Activated T-cell treated with anti-CD3 and anti-CD28 coated beads, Interleukin-2, amount 50 U/mL, for 72 hours (primary cell): ENCODE results near the gene VWA3B. TPM values are rescaled to one million over a fixed set of nuclear protein-coding genes. Genes with fewer than 3 reads are reported as not detected.
"Not testable (repeated sequence)": the region's sequence is repeated elsewhere in the genome, so short reads cannot be mapped to it uniquely, and the experiment has no call there.

Experiments
- ATAC-seq, 2 donors: fragments of 150-1000 bp; cut with Tn5 transposase; replicated peaks in 1 of 2; 2 replicates each; pipeline ENCODE4 v1.10.0; 2021; ENCODE audit warnings: moderate library complexity in 2 of 2, mild to moderate bottlenecking in 1 of 2
- DNase-seq, 2 donors: peaks; one replicate each; pipeline ENCODE4 v3.0.0; 2021 to 2022; ENCODE audit warnings: mixed read lengths in 1 of 2
- H3K27ac Mint-ChIP-seq: one replicate; pipeline ENCODE4 v1.8.0; 2022; ENCODE audit warnings: mild to moderate bottlenecking, moderate library complexity, mixed read lengths
- H3K27me3 Mint-ChIP-seq: one replicate; pipeline ENCODE4 v1.8.0; 2022; ENCODE audit warnings: low read depth, mixed read lengths
- H3K36me3 Mint-ChIP-seq, 2 donors: one replicate each; pipeline ENCODE4 v1.8.0; 2022; ENCODE audit warnings: mixed read lengths in 2 of 2, mild to moderate bottlenecking in 1 of 2; ENCODE audit not compliant: insufficient read depth in 2 of 2
- H3K4me1 Mint-ChIP-seq: one replicate; pipeline ENCODE4 v1.8.0; 2022; ENCODE audit warnings: low read depth, mixed read lengths
- H3K4me3 Mint-ChIP-seq, 2 donors: one replicate each; pipeline ENCODE4 v1.8.0; 2022; ENCODE audit warnings: mild to moderate bottlenecking in 2 of 2, mixed read lengths in 2 of 2, moderate library complexity in 2 of 2
- H3K9me3 Mint-ChIP-seq, 2 donors: one replicate each; pipeline ENCODE4 v1.8.0; 2022; ENCODE audit warnings: mixed read lengths in 2 of 2
- total RNA-seq, 2 donors: library from RNA; stranded (reverse); gene quantifications; one replicate each; pipeline ENCODE4 v1.2.3, GENCODE V29; 2022

The VWA3B gene
- total RNA-seq, 2 donors from 2014 or later = 0.19 to 0.21 TPM

- ATAC-seq (no peak), DNase-seq (no peak)
- H3K27me3 Mint-ChIP-seq = peaks cover 42% of the 10 kb centered on the region
- H3K36me3 Mint-ChIP-seq = no peaks in the 10 kb centered on the region
- no peaks in the 10 kb centered on the region for H3K9me3 Mint-ChIP-seq
- no peak overlapping the region for H3K27ac Mint-ChIP-seq
- H3K4me3 Mint-ChIP-seq = no peak overlapping the region
- no peaks in the 10 kb centered on the region for H3K4me1 Mint-ChIP-seq
Observed at GRCh38 chr2:98308532-98308931, 221.6 kb downstream of the VWA3B start.

- Mint-ChIP-seq H3K9me3 (no peaks in the 10 kb centered on the region), H3K27ac (no peak overlapping the region), H3K27me3 (peaks cover 43% of the 10 kb centered on the region), H3K36me3 (no peaks in the 10 kb centered on the region), H3K4me3 (no peak overlapping the region), H3K4me1 (no peaks in the 10 kb centered on the region)
- ATAC-seq (no peak), DNase-seq (no peak)
Observed at GRCh38 chr2:98309580-98309979, 222.6 kb downstream of the VWA3B start.

- no peak for DNase-seq
- H3K4me3 Mint-ChIP-seq = no peak overlapping the region
- no peak for ATAC-seq
- no peaks in the 10 kb centered on the region for H3K36me3 Mint-ChIP-seq
- H3K27ac Mint-ChIP-seq = no peak overlapping the region
- peaks cover 39% of the 10 kb centered on the region for H3K27me3 Mint-ChIP-seq
- H3K9me3 Mint-ChIP-seq = no peaks in the 10 kb centered on the region
- H3K4me1 Mint-ChIP-seq = no peaks in the 10 kb centered on the region
Observed at GRCh38 chr2:98310010-98310409, 223.0 kb downstream of the VWA3B start.

- no peaks in the 10 kb centered on the region for H3K4me1 Mint-ChIP-seq
- ATAC-seq = no peak
- no peak for DNase-seq
- no peak overlapping the region for H3K4me3 Mint-ChIP-seq
- no peak overlapping the region for H3K27ac Mint-ChIP-seq
- H3K9me3 Mint-ChIP-seq = no peaks in the 10 kb centered on the region
- H3K36me3 Mint-ChIP-seq = no peaks in the 10 kb centered on the region
- peaks cover 28% of the 10 kb centered on the region for H3K27me3 Mint-ChIP-seq
Observed at GRCh38 chr2:98311090-98311489, 224.1 kb downstream of the VWA3B start.

- ATAC-seq (no peak), DNase-seq (peak in 1 of 2 donors; percentile 16)
- H3K36me3 Mint-ChIP-seq = no peaks in the 10 kb centered on the region
- no peak overlapping the region for H3K4me3 Mint-ChIP-seq
- H3K9me3 Mint-ChIP-seq = no peaks in the 10 kb centered on the region
- no peaks in the 10 kb centered on the region for H3K4me1 Mint-ChIP-seq
- peaks cover 27% of the 10 kb centered on the region for H3K27me3 Mint-ChIP-seq
- H3K27ac Mint-ChIP-seq = no peak overlapping the region
Observed at GRCh38 chr2:98311771-98312545, 225.0 kb downstream of the VWA3B start.

- H3K9me3 Mint-ChIP-seq = no peaks in the 10 kb centered on the region
- no peak overlapping the region for H3K4me3 Mint-ChIP-seq
- H3K27ac Mint-ChIP-seq = no peak overlapping the region
- no peaks in the 10 kb centered on the region for H3K4me1 Mint-ChIP-seq
- DNase-seq = no peak
- no peak for ATAC-seq
- H3K27me3 Mint-ChIP-seq = peaks cover 22% of the 10 kb centered on the region
- H3K36me3 Mint-ChIP-seq = no peaks in the 10 kb centered on the region
Observed at GRCh38 chr2:98313492-98314250, 226.7 kb downstream of the VWA3B start.

GRCh38 chr2:98314251-98314650 lies 227.3 kb downstream of the VWA3B start:
- H3K4me1 Mint-ChIP-seq = no peaks in the 10 kb centered on the region
- H3K9me3 Mint-ChIP-seq = no peaks in the 10 kb centered on the region
- no peak overlapping the region for H3K4me3 Mint-ChIP-seq
- ATAC-seq (no peak), DNase-seq (no peak)
- H3K36me3 Mint-ChIP-seq = no peaks in the 10 kb centered on the region
- H3K27me3 Mint-ChIP-seq = peaks cover 22% of the 10 kb centered on the region
- no peak overlapping the region for H3K27ac Mint-ChIP-seq

GRCh38 chr2:98315957-98316356 lies 229.0 kb downstream of the VWA3B start:
- no peaks in the 10 kb centered on the region for H3K4me1 Mint-ChIP-seq
- H3K27ac Mint-ChIP-seq = no peak overlapping the region
- ATAC-seq = no peak
- DNase-seq = no peak
- peaks cover 22% of the 10 kb centered on the region for H3K27me3 Mint-ChIP-seq
- no peak overlapping the region for H3K4me3 Mint-ChIP-seq
- H3K36me3 Mint-ChIP-seq = peaks cover 6 to 8% of the 10 kb centered on the region in 2 donors
- H3K9me3 Mint-ChIP-seq = peaks cover 7% of the 10 kb centered on the region in 2 donors

GRCh38 chr2:98317214-98317613 lies 230.2 kb downstream of the VWA3B start:
- H3K9me3 Mint-ChIP-seq = peaks cover 12 to 13% of the 10 kb centered on the region in 2 donors
- H3K27me3 Mint-ChIP-seq = peaks cover 15% of the 10 kb centered on the region
- H3K36me3 Mint-ChIP-seq = peaks cover 8 to 13% of the 10 kb centered on the region in 2 donors
- no peak for ATAC-seq
- no peak overlapping the region for H3K4me3 Mint-ChIP-seq
- H3K27ac Mint-ChIP-seq = no peak overlapping the region
- no peak for DNase-seq
- no peaks in the 10 kb centered on the region for H3K4me1 Mint-ChIP-seq

GRCh38 chr2:98320171-98320570 lies 233.2 kb downstream of the VWA3B start:
- H3K4me1 Mint-ChIP-seq, H3K27ac Mint-ChIP-seq, H3K4me3 Mint-ChIP-seq, DNase-seq, ATAC-seq: not testable (repeated sequence)
- Mint-ChIP-seq H3K36me3 (peaks cover 8 to 13% of the 10 kb centered on the region in 2 donors), H3K9me3 (peaks cover 16% of the 10 kb centered on the region in 2 donors), H3K27me3 (peaks cover 18% of the 10 kb centered on the region)

- Mint-ChIP-seq H3K4me1 (no peaks in the 10 kb centered on the region), H3K9me3 (peaks cover 17 to 19% of the 10 kb centered on the region in 2 donors), H3K27ac (no peak overlapping the region), H3K27me3 (peaks cover 18% of the 10 kb centered on the region), H3K4me3 (no peak overlapping the region), H3K36me3 (peaks cover 8 to 13% of the 10 kb centered on the region in 2 donors)
- DNase-seq = no peak
- ATAC-seq = no peak
Observed at GRCh38 chr2:98324181-98324580, 237.2 kb downstream of the VWA3B start.

- no peaks in the 10 kb centered on the region for H3K36me3 Mint-ChIP-seq
- H3K27ac Mint-ChIP-seq = no peak overlapping the region
- H3K9me3 Mint-ChIP-seq = peaks cover 3 to 6% of the 10 kb centered on the region in 2 donors
- H3K4me1 Mint-ChIP-seq = no peaks in the 10 kb centered on the region
- ATAC-seq (no peak), DNase-seq (no peak)
- no peak overlapping the region for H3K4me3 Mint-ChIP-seq
- H3K27me3 Mint-ChIP-seq = peaks cover 26% of the 10 kb centered on the region
Observed at GRCh38 chr2:98327776-98328175, 240.8 kb downstream of the VWA3B start.

GRCh38 chr2:98329549-98329948 lies 242.6 kb downstream of the VWA3B start:
- no peak for ATAC-seq
- H3K9me3 Mint-ChIP-seq = peaks cover 1 to 3% of the 10 kb centered on the region in 2 donors
- H3K4me1 Mint-ChIP-seq = no peaks in the 10 kb centered on the region
- peaks cover 10% of the 10 kb centered on the region for H3K27me3 Mint-ChIP-seq
- no peaks in the 10 kb centered on the region for H3K36me3 Mint-ChIP-seq
- no peak overlapping the region for H3K4me3 Mint-ChIP-seq
- no peak for DNase-seq
- H3K27ac Mint-ChIP-seq = no peak overlapping the region
